Suprapubic skin (tissue), 4 donors: ENCODE measurements around the gene NKAIN2. TPM values are rescaled to one million over a fixed set of nuclear protein-coding genes. Genes with fewer than 3 reads are reported as not detected.

Experiments used
- DNase-seq, 2 donors: peaks; one replicate each; pipeline ENCODE4 v3.0.0-alpha.2; 2019; ENCODE audit warnings: low spot score in 2 of 2
- H3K27ac ChIP-seq: fragments of 200-600 bp; sonication (generic); one replicate; pipeline ENCODE4 v1.5.1; 2019
- H3K27me3 ChIP-seq: fragments of 200-600 bp; sonication (generic); one replicate; pipeline ENCODE4 v1.5.1; 2019
- H3K36me3 ChIP-seq: fragments of 200-600 bp; sonication (generic); one replicate; pipeline ENCODE4 v1.5.1; 2019
- H3K4me1 ChIP-seq: fragments of 200-600 bp; sonication (generic); one replicate; pipeline ENCODE4 v1.5.1; 2019
- H3K4me3 ChIP-seq: fragments of 200-600 bp; sonication (generic); one replicate; pipeline ENCODE4 v1.5.1; 2019; ENCODE audit warnings: mild to moderate bottlenecking
- H3K9me3 ChIP-seq: fragments of 200-600 bp; sonication (generic); one replicate; pipeline ENCODE4 v1.5.1; 2019
- EP300 ChIP-seq: sonication (generic); formaldehyde crosslinking; IDR thresholded peaks from one replicate; pipeline ENCODE4 v1.6.1; 2017; ENCODE audit warnings: antibody characterized with exemption
- POLR2A ChIP-seq, 2 donors: fragments of 450-650 bp; IDR thresholded peaks; one replicate each; pipeline ENCODE4 v1.6.1; 2017; ENCODE audit warnings: antibody characterized with exemption in 2 of 2, mild to moderate bottlenecking in 2 of 2, moderate library complexity in 2 of 2
- POLR2AphosphoS5 ChIP-seq, 3 donors: sonication (generic); formaldehyde crosslinking; IDR thresholded peaks; one replicate each; pipeline ENCODE4 v1.6.1; 2017; ENCODE audit warnings: antibody characterized with exemption in 3 of 3
- WGBS: methylation state at CpG from one replicate; pipeline ENCODE4 v1.1.5; 2018; 5-methylcytosine and 5-hydroxymethylcytosine counted together
- total RNA-seq, 4 donors: library from RNA; depleted of rRNA; stranded (reverse); fragments of >200 nt; gene quantifications; one replicate each; pipeline ENCODE4 v1.1.0, GENCODE V29; 2016
- TF ChIP-seq, protein P1 (sequence below), 2 donors: fragments of 200-600 bp in 1 of 2; fragments of 450-650 bp in 1 of 2; sonication (generic) in 1 of 2; IDR thresholded peaks; one replicate each; pipeline ENCODE4 v1.5.1; 2016 to 2019; ENCODE audit warnings: antibody characterized with exemption in 2 of 2, mild to moderate bottlenecking in 1 of 2, moderate library complexity in 1 of 2

NKAIN2 gene
- total RNA-seq, 4 donors from 2014 or later = 0.40 TPM; not detected in 3

DNA sequence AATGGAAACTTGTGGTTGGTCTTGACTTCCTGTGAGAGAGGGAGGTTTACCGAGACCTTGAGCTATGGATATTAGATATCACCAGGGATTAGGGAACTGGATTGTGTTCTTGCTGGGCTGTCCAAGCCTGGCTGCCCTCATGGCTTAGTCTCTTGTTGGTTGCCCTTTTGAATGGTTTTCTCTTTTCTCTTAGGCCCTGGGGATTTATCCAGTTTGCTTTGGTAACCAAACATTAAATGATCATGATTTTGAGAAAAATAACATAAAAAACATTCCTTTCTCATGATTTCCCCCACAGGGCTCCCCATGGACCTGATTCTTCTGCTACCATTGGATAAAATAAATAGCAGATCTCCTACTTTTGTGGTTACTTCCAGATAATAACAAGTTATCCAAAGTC is 852.2 kb downstream of the NKAIN2 start:
- H3K36me3 ChIP-seq = no peaks in the 10 kb centered on the region
- no peak for DNase-seq
- no peaks in the 10 kb centered on the region for H3K4me1 ChIP-seq
- 78% methylated on average over 1 of the region's 1 CpG for WGBS
- H3K27me3 ChIP-seq = no peaks in the 10 kb centered on the region
- H3K27ac ChIP-seq = no peak overlapping the region
- TF ChIP-seq EP300 (no peak), POLR2AphosphoS5 (IDR thresholded peaks at IDR 0.05) (no peak), POLR2A (IDR thresholded peaks at IDR 0.05) (no peak)
- TF ChIP-seq, protein P1, sequence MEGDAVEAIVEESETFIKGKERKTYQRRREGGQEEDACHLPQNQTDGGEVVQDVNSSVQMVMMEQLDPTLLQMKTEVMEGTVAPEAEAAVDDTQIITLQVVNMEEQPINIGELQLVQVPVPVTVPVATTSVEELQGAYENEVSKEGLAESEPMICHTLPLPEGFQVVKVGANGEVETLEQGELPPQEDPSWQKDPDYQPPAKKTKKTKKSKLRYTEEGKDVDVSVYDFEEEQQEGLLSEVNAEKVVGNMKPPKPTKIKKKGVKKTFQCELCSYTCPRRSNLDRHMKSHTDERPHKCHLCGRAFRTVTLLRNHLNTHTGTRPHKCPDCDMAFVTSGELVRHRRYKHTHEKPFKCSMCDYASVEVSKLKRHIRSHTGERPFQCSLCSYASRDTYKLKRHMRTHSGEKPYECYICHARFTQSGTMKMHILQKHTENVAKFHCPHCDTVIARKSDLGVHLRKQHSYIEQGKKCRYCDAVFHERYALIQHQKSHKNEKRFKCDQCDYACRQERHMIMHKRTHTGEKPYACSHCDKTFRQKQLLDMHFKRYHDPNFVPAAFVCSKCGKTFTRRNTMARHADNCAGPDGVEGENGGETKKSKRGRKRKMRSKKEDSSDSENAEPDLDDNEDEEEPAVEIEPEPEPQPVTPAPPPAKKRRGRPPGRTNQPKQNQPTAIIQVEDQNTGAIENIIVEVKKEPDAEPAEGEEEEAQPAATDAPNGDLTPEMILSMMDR (IDR thresholded peaks at IDR 0.05) = no peak
- no peak overlapping the region for H3K4me3 ChIP-seq
- H3K9me3 ChIP-seq = no peaks in the 10 kb centered on the region

DNA sequence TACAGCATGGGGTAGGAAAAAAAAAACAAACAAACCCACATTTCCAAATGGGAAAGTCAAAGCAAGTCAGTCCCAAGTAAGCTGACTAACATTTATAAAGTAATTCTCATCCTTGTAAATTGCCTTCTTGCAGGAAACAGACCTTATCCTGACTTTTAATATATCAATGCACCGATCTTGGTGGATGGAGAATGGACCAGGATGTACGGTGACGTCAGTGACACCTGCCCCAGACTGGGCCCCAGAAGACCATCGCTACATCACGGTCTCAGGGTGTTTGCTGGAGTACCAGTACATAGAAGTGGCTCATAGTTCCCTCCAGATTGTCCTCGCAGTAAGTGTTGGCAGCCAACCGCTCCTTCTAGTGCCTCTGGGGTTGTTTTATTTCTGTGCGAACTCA is 854.4 kb downstream of the NKAIN2 start:
- TF ChIP-seq POLR2A (IDR thresholded peaks at IDR 0.05) (no peak), EP300 (no peak), POLR2AphosphoS5 (IDR thresholded peaks at IDR 0.05) (no peak)
- TF ChIP-seq, protein P1 (IDR thresholded peaks at IDR 0.05) = no peak
- no peaks in the 10 kb centered on the region for H3K27me3 ChIP-seq
- no peak for DNase-seq
- no peaks in the 10 kb centered on the region for H3K4me1 ChIP-seq
- H3K36me3 ChIP-seq = no peaks in the 10 kb centered on the region
- H3K9me3 ChIP-seq = no peaks in the 10 kb centered on the region
- no peak overlapping the region for H3K27ac ChIP-seq
- H3K4me3 ChIP-seq = no peak overlapping the region
- WGBS = 87% methylated on average over 8 of the region's 8 CpGs

DNA sequence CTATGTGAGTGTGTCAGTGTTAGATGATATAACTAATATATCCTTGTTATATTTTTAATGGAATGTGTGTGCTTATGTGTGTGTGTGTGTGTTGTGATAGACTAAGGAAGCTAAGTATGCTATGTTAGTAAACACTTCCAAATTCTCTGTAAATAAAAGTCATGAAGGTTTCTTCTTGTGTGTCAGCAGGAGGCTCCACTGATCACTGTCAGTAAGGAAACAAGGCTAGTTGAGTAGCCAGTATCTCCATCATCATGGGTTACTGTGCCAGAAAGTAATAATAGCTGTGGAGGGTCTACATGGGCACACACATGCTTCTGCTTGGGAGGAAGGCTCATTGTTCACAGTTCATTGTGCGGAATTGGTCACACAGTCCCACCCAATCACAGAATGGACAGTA is 855.8 kb downstream of the NKAIN2 start:
- 75% methylated on average over 1 of the region's 1 CpG for whole genome bisulfite sequencing
- Histone ChIP-seq H3K9me3 (no peaks in the 10 kb centered on the region), H3K27me3 (no peaks in the 10 kb centered on the region), H3K4me3 (no peak overlapping the region), H3K36me3 (no peaks in the 10 kb centered on the region), H3K27ac (no peak overlapping the region), H3K4me1 (no peaks in the 10 kb centered on the region)
- TF ChIP-seq POLR2AphosphoS5 (IDR thresholded peaks at IDR 0.05) (no peak), EP300 (no peak), POLR2A (IDR thresholded peaks at IDR 0.05) (no peak)
- TF ChIP-seq, protein P1 (IDR thresholded peaks at IDR 0.05) = no peak
- DNase-seq = no peak

DNA sequence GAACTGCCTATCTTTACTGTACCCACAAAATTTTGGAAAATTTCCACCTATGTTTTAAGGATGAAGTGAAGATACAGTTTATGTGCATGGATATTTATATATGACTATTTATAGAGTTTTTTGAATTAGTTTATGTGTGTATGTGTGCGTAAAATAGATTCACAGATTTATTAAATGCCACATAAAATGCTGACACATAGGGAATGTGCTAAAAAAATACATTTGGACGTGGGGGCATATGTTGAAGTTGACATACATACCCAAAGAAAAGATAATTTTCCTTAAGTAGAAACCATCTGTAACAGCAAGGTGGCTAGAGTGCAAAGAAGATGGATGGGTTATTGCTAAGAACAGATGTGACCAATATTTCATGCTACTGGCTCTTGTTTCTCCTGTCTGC is 856.5 kb downstream of the NKAIN2 start:
- no peak for TF ChIP-seq POLR2AphosphoS5 (IDR thresholded peaks at IDR 0.05)
- no peak for TF ChIP-seq EP300
- TF ChIP-seq, protein P1 (IDR thresholded peaks at IDR 0.05) = no peak
- TF ChIP-seq POLR2A (IDR thresholded peaks at IDR 0.05) = no peak

DNA sequence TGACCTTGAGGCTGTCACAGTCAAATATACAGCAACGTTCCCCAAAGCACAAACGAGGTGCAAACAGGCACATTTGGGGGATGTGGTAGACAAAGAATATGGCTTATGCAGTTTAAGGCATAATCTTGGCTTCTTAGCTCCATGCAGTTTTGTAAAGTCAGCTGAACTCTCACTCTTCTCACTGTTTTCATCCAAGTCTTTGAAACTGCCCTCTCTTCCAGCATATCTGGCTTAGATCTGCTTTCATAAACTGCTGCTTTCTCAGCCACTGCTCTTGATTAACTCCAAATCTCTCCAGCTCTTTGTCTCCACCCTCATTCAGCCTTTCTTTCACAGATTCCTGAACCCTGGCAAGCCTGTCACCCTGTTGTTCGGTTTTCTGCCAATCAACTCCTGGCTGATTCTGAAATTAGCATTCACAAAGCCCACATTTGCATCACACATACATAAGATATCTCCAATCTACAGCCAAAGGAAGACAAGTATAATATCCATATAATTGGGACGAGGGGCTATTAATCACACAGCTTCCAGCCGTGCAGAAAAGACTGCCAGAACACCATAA is 857.5 kb downstream of the NKAIN2 start:
- DNase-seq = no peak
- Histone ChIP-seq H3K27me3 (no peaks in the 10 kb centered on the region), H3K4me1 (no peaks in the 10 kb centered on the region), H3K36me3 (no peaks in the 10 kb centered on the region), H3K4me3 (no peak overlapping the region), H3K9me3 (no peaks in the 10 kb centered on the region), H3K27ac (no peak overlapping the region)
- TF ChIP-seq, protein P1 (IDR thresholded peaks at IDR 0.05) = no peak
- TF ChIP-seq POLR2AphosphoS5 (IDR thresholded peaks at IDR 0.05) (no peak), POLR2A (IDR thresholded peaks at IDR 0.05) (no peak), EP300 (no peak)
- 27% methylated on average over 5 of the region's 5 CpGs for WGBS

More for the DNA sequence above, 856.5 kb downstream of the NKAIN2 start:
- H3K4me1 ChIP-seq = no peaks in the 10 kb centered on the region
- WGBS = 48% methylated on average over 2 of the region's 2 CpGs
- no peak overlapping the region for H3K27ac ChIP-seq
- no peak for DNase-seq
- no peaks in the 10 kb centered on the region for H3K9me3 ChIP-seq
- H3K36me3 ChIP-seq = no peaks in the 10 kb centered on the region
- H3K4me3 ChIP-seq = no peak overlapping the region
- no peaks in the 10 kb centered on the region for H3K27me3 ChIP-seq
